ENCODE data around the gene RANBP9.

GRCh38 chr6:13624871-13625288 is 86.8 kb downstream of the RANBP9 start:
- TF ChIP-seq CTCF (IDR thresholded peaks at IDR 0.05) (peak in 6 of 7 experiments; percentile 23 to 37 (median 30)), POLR2A (IDR thresholded peaks at IDR 0.05) (no peak)

All from body of pancreas (tissue), 4 donors.